H1 (cell line): ENCODE measurements around the gene DHRS3. TPM values are rescaled to one million over a fixed set of nuclear protein-coding genes. Genes with fewer than 3 reads are reported as not detected.

ENCODE experiments used
- CHD2 ChIP-seq: IDR thresholded peaks from 2 replicates; pipeline ENCODE4 v1.6.1; 2012; ENCODE audit warnings: low read length, improper control_type of control experiment
- HDAC2 ChIP-seq, 2 experiments: fragments of 300-600 bp in 1 of 2; sonication (generic) in 1 of 2; IDR thresholded peaks; 2 replicates each; pipeline ENCODE4 v1.6.1; 2011 to 2012; ENCODE audit warnings: low read depth in 2 of 2, low read length in 2 of 2, mild to moderate bottlenecking in 2 of 2, moderate library complexity in 2 of 2, borderline replicate concordance in 1 of 2, inconsistent platforms in 1 of 2
- SP1 ChIP-seq: IDR thresholded peaks from 2 replicates; pipeline ENCODE4 v1.6.1; 2011; ENCODE audit warnings: low read depth, low read length
- polyA plus RNA-seq, 7 experiments: library from polyadenylated mRNA; depleted of rRNA in 3 of 7; stranded (reverse) in 5 of 7; unstranded in 2 of 7; fragments of >200 nt in 5 of 7; fragments of 200-250 nt in 2 of 7; gene quantifications; 1 replicate in 5 of 7; 2 replicates in 1 of 7; 4 replicates in 1 of 7; pipeline versions ENCODE4 v1.2.1 to v1.2.3, GENCODE V29; 2011 to 2013; ENCODE audit warnings: missing spikeins in 2 of 7, mixed read lengths in 2 of 7
- total RNA-seq: library from RNA; stranded (reverse); fragmentation: NEBNext Ultra II Directional; extraction: Animal tissue kit (Norgen Biotek cat#: 25700); gene quantifications from 2 replicates; pipeline ENCODE4 v1.2.1, GENCODE V29; 2021

DHRS3 gene
- total and polyA plus RNA-seq, 2 of the 8 experiments (the other 6 are each of a cell fraction or from before 2014, with no cell fraction given): 32.5 to 36.4 TPM

DNA sequence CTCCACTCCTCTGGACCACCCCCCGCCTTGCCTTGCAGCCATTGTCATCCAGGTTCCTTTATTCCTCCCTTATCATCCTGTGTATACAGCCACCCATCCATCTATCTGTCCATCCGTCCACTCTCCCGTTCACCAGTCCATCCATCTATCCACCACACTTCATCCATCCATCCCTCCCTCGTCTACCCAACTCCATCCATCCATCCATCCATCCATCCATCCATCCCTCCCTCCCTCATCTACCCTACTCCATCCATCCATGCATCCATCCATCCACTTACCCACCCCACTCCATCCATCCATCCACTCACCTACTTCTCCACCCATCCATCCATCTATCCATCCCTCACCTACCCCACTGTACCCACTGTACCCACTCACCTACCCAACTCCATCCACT, 35.4 kb downstream of the DHRS3 start (continued):
- no peak for TF ChIP-seq HDAC2 (IDR thresholded peaks at IDR 0.05; ENCODE audit: borderline replicate concordance in 1 of 2, low read depth in 2 of 2, low read length in 2 of 2)
- no peak for TF ChIP-seq CHD2
- no peak for TF ChIP-seq SP1
